Stimulated activated CD8-positive, alpha-beta memory T cell treated with anti-CD3 and anti-CD28 coated beads, Interleukin-12 subunit alpha, Interleukin-12 subunit beta, amount 100 ng/mL, for 1 hour (primary cell): ENCODE results near the gene CREB5.

Source experiments
- DNase-seq: peaks from one replicate; pipeline ENCODE4 v3.0.0-alpha.2; 2020; ENCODE audit warnings: low read depth

Gene CREB5

DNA sequence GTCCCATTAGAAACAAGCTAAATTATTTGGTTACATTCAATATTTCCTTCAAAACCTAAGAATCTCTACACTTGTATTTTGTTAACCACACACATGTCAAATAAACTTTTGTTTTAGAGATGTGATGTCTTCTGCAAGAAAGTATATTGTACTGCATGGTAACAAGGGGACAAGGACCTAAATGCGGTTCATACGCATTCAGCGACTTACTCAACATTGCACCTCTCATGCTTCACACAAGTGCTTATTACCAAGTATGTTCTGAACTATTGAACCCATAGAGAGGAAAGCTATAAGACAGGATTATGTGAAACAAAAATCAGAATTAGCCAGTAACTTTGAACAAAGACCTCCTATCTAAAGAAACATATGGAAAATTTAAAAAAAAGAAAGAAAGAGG, 68.3 kb downstream of the CREB5 start:
- DNase-seq: no peak

GRCh38 chr7:28481091-28481926, 69.0 kb downstream of the CREB5 start:
- DNase-seq: no peak

GRCh38 chr7:28483112-28483511, 70.8 kb downstream of the CREB5 start:
- DNase-seq: no peak

DNA sequence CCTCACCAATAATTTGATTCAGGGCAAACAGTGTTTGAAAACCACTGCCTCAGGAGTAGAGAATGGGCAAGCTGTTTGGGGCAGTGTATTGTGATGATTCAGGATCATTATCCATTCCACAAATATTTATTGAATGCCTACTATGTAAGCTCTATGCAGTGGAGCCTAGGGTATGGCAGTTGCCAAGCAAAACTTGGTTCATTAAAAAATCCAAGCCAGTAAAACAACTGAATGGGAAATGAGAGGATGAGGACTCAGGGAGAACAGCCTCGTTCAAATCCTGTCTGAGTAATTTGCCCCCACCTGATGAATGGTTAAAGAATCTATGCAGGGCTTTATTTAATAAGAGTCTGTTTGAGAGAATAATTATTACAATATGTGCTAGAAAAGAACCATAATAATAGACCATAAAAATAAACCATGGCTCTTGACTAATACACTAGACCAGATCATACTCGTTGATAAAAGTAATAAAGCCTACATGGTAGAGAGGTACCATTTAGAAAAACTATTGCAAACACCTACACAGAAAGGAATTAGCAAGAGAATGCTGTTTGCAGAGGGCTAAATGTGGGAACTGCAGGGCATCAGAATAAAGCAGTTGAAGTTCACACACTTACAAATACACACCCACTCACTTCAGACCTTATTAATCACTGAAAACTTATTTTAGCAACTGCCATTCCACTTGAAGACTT, 71.7 kb downstream of the CREB5 start:
- no peak for DNase-seq

DNA sequence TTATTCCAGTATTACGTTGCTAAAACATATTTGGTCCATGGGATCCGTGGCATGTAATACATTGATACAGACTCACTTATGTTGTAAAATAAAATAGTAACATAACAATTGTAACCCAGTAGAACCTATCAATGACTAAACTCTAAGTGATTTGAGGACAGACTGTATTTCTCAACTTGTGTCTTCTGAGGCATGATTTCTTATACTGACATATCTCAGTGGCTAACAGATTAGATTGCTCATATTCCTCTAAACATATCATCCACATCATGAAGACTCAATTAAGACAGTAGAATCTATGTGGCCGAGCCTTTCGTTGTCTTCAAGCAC, 72.3 kb downstream of the CREB5 start:
- DNase-seq: no peak

DNA sequence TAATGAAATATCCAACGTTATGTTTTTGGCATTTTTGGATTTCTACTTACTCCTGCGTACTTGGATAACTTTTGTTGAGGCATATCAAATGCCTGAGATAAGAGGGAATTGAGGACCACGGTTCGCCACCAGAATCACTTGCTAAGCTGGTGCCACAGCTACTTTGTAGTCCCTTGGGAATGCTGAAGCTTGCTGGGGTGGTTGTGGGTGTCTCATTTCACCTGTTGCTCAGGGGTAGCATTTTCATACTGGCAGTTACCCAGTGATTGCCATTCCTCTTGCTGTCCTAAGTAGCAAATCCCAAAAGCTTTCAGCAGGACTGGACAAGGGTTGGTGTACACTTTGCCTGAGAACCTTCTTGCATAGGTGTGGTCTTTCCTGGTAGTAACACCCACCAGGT, 75.2 kb downstream of the CREB5 start:
- no peak for DNase-seq

GRCh38 chr7:28488061-28488791, 75.9 kb downstream of the CREB5 start:
- DNase-seq: no peak

DNA sequence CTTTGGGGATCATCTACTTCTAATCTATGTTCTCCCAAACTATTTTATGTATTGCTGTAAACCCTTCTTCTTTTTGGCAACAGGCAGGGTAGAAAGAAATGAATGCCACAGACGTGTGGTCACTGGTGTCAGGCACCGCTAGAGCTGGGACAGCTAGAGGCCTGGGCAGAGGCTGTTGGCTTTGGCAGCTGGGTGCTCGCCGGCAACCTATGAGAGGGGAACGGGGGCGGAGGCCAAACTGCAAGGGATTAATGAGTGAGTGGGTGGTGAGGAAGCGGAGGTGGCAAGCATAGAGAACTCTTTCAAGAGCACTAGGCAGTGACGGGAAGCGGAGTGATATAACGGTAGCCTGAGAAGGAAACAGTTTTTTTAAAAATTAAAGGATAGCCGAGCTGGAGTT, 78.5 kb downstream of the CREB5 start:
- no peak for DNase-seq

GRCh38 chr7:28493477-28493876, 81.2 kb downstream of the CREB5 start:
- DNase-seq: no peak

GRCh38 chr7:28497009-28497408, 84.7 kb downstream of the CREB5 start:
- DNase-seq: no peak

DNA sequence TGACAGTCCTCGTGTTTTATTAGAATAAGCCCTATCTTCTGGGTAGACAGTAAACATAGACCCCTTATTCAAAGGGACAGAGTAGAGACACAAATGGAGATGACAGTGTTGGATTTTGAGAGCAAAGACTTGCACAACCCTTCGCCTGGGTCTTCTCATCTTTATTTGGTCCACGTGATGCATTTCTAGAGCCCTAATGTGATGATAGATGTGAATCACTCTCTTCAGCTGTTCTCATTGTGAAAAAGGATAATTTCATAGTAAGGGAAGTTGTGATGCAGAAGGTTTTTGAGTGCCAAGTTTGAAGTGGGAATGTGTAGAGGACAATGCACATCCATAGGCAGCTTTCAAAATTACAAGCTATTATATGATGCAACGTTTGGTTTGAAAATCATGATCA, 86.3 kb downstream of the CREB5 start:
- DNase-seq: no peak

- DNase-seq: no peak
Observed at GRCh38 chr7:28500138-28500537, 87.8 kb downstream of the CREB5 start.

- no peak for DNase-seq
Observed at GRCh38 chr7:28502408-28502807, 90.1 kb downstream of the CREB5 start.

- DNase-seq: no peak
Observed at GRCh38 chr7:28503396-28503795, 91.1 kb downstream of the CREB5 start.

DNA sequence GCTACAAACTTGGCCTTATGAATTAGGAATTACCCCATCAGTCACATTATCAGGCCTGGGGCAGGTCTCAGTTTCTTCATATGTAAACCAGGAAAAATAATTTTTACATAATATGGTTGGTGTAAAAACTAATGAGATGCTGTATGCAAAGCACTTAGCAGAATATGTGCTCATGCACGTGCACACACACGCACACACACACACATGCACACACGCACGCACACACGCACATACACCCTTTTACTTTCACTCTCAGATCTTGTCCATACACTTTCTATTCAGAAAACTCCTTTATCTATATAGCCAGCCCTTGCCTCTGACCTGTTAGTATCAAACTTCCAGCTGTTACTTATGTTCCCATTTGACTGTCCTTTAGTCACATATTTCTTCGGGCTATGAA, 92.7 kb downstream of the CREB5 start:
- DNase-seq: no peak

DNA sequence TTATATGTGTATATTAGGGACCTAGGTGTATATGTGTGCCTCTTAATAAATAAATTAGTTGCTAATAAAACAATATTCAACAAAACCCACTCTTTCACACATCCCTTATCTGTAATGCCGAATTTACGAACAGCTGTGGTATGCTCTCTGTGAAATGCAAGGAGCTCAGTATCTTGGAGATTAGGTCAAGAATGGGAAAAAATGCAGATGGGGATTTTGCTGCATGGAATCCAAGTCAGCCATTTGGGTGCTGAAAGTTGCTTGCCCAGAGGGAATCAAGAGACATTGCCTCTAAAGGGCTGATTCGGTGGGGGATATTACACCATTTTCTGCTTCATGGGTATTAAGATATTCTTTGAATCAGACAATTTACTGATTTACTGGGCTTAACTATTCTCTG, 93.5 kb downstream of the CREB5 start:
- DNase-seq: no peak

GRCh38 chr7:28507525-28508282, 95.4 kb downstream of the CREB5 start:
- no peak for DNase-seq

DNA sequence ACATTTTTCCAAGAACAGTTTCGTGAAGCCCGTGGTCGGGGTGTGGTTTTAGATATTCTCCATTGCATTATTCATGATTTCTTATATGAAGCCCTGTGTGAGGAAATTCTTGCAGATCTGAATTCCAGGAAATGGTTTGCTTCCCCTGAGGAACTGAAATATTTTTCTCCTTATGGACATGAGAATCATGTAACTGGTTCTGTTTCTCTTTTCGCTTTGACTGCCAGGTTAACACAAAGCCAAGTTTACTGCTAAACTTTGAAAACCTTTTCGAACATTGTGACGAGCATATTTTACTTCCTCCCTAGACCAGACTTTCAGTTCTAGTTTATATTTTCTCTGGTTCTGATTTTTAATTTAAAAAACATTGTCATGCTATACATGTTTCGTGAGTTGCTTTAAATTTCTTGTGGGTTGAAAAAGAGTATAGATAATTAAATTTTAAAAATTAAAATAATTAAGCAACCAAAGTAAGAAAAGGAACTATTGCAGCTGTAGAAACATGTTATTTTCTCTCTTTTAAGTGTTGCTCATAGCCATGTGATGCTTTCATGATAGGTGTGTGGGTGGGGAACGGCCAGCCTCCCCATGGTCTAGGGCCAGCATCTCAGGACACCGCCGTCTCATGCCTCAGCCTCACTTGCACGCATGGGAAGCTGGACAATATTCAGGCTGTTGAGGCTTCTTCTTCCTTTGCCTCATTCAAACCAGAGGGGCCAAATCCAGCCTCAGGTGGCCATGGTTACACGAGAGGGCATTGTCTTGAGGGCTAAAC, 97.1 kb downstream of the CREB5 start:
- DNase-seq: no peak

- DNase-seq: no peak
Observed at GRCh38 chr7:28510026-28510369, 97.7 kb downstream of the CREB5 start.

- no peak for DNase-seq
Observed at GRCh38 chr7:28512668-28513440, 100.5 kb downstream of the CREB5 start.
